GM12878 (cell line): Measurements from ENCODE around the gene ZFP62.

ENCODE experiments used
- CTCF ChIP-seq, 3 experiments: IDR thresholded peaks in 2 of 3; conservative IDR thresholded peaks in 1 of 3; 2 replicates each; pipeline ENCODE4 v1.5.1; 2011; ENCODE audit warnings: low read depth in 3 of 3, low read length in 3 of 3, mild to moderate bottlenecking in 3 of 3, control low read depth in 2 of 3, moderate library complexity in 2 of 3, inconsistent platforms in 1 of 3, mixed read lengths in 1 of 3; ENCODE audit not compliant: control insufficient read depth in 2 of 3, insufficient read depth in 1 of 3; ENCODE audit errors: extremely low read depth in 1 of 3
- EGR1 ChIP-seq, 2 experiments: IDR thresholded peaks; 1 replicate in 1 of 2; 2 replicates in 1 of 2; pipeline ENCODE4 v1.6.1; 2011 to 2012; ENCODE audit warnings: low read depth in 2 of 2, low read length in 2 of 2, borderline replicate concordance in 1 of 2, mild to moderate bottlenecking in 1 of 2, moderate library complexity in 1 of 2
- ETV6 ChIP-seq, 2 experiments: fragments of 450-650 bp in 1 of 2; IDR thresholded peaks in 1 of 2; conservative IDR thresholded peaks in 1 of 2; 2 replicates each; pipeline ENCODE4 v1.6.1; 2014; ENCODE audit warnings: antibody characterized with exemption in 1 of 2, borderline replicate concordance in 1 of 2, low read depth in 1 of 2, mild to moderate bottlenecking in 1 of 2, moderate library complexity in 1 of 2
- FOS ChIP-seq: IDR thresholded peaks from 3 replicates; pipeline ENCODE4 v1.6.1; 2011; ENCODE audit warnings: borderline replicate concordance; ENCODE audit not compliant: insufficient read length; ENCODE audit errors: extremely low read depth
- HDAC2 ChIP-seq: fragments of 200-600 bp; sonication (generic); IDR thresholded peaks from 2 replicates; pipeline ENCODE4 v1.6.1; 2017
- MAX ChIP-seq: IDR thresholded peaks from 2 replicates; pipeline ENCODE4 v1.6.1; 2012; ENCODE audit warnings: low read depth, low read length, improper control_type of control experiment
- NBN ChIP-seq: fragments of 450-650 bp; IDR thresholded peaks from 2 replicates; pipeline ENCODE4 v1.6.1; 2016
- NKRF ChIP-seq: fragments of 450-650 bp; conservative IDR thresholded peaks from 2 replicates; pipeline ENCODE4 v1.6.1; 2017; ENCODE audit warnings: mild to moderate bottlenecking, moderate library complexity
- RB1 ChIP-seq: fragments of 450-650 bp; formaldehyde crosslinking; IDR thresholded peaks from 2 replicates; pipeline ENCODE4 v1.6.1; 2017; ENCODE audit warnings: mild to moderate bottlenecking, borderline replicate concordance
- SIN3A ChIP-seq: IDR thresholded peaks from 2 replicates; pipeline ENCODE4 v1.6.1; 2012; ENCODE audit warnings: low read depth, low read length, improper control_type of control experiment
- SMC3 ChIP-seq: IDR thresholded peaks from 2 replicates; pipeline ENCODE4 v1.6.1; 2011; ENCODE audit warnings: low read length, improper control_type of control experiment, borderline replicate concordance
- WRNIP1 ChIP-seq: IDR thresholded peaks from 2 replicates; pipeline ENCODE4 v1.6.1; 2011; ENCODE audit warnings: low read depth, low read length, improper control_type of control experiment, borderline replicate concordance
- TF ChIP-seq, protein P1 (sequence below): IDR thresholded peaks from 2 replicates; pipeline ENCODE4 v1.6.1; 2011; ENCODE audit warnings: low read depth, low read length, improper control_type of control experiment, borderline replicate concordance

DNA sequence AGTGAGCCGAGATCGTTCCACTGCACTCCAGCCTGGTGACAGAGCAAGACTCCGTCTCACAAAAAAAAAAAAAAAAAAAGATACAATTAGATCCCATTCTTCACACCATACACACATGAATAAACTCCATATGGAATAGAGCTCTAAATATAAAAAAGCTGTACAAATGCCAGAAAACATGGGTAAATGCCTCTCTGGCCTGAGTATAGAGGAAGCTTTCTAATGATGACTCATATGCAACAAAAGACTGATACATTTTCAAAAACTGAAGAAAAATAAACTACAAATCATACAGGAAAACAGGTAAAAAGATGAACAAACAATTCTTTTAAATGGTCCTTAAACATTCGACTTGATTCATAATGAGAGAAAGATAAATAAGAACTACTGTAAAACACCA lies 8.6 kb downstream of the ZFP62 start:
- TF ChIP-seq NKRF (no peak), HDAC2 (no peak), SIN3A (no peak), EGR1 (IDR thresholded peaks at IDR 0.05; ENCODE audit: borderline replicate concordance in 1 of 2, low read depth in 2 of 2, low read length in 2 of 2) (no peak), ETV6 (conservative IDR thresholded peaks at IDR 0.05 in 1 of 2, IDR thresholded peaks at IDR 0.05 in 1 of 2; ENCODE audit: borderline replicate concordance in 1 of 2, low read depth in 1 of 2) (no peak), CTCF (IDR thresholded peaks at IDR 0.05 in 2 of 3, conservative IDR thresholded peaks at IDR 0.05 in 1 of 3; ENCODE audit: control insufficient read depth in 2 of 3, extremely low read depth in 1 of 3, insufficient read depth in 1 of 3, low read depth in 3 of 3, low read length in 3 of 3) (no peak), FOS (no peak), SMC3 (no peak), MAX (no peak), NBN (no peak), RB1 (no peak), WRNIP1 (no peak)
- TF ChIP-seq, protein P1, sequence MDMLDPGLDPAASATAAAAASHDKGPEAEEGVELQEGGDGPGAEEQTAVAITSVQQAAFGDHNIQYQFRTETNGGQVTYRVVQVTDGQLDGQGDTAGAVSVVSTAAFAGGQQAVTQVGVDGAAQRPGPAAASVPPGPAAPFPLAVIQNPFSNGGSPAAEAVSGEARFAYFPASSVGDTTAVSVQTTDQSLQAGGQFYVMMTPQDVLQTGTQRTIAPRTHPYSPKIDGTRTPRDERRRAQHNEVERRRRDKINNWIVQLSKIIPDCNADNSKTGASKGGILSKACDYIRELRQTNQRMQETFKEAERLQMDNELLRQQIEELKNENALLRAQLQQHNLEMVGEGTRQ, result no peak
